Progenitor cell of endocrine pancreas (in vitro differentiated cells): ENCODE results near the gene CARHSP1. TPM values are rescaled to one million over a fixed set of nuclear protein-coding genes. Genes with fewer than 3 reads are reported as not detected.
"Not testable (repeated sequence)": the region's sequence is repeated elsewhere in the genome, so short reads cannot be mapped to it uniquely, and the experiment has no call there.

Experiments
- DNase-seq: peaks from one replicate; pipeline ENCODE4 v3.0.0; 2021; ENCODE audit warnings: low spot score; ENCODE audit not compliant: unreplicated experiment
- H3K27ac Mint-ChIP-seq: 2 replicates; pipeline ENCODE4 v1.8.0; 2021; ENCODE audit warnings: mild to moderate bottlenecking, moderate library complexity, mixed read lengths
- H3K27me3 Mint-ChIP-seq: 2 replicates; pipeline ENCODE4 v1.8.0; 2021; ENCODE audit warnings: mixed read lengths
- H3K36me3 Mint-ChIP-seq: 2 replicates; pipeline ENCODE4 v1.8.0; 2022; ENCODE audit warnings: mixed read lengths; ENCODE audit not compliant: insufficient read depth
- H3K4me1 Mint-ChIP-seq: 2 replicates; pipeline ENCODE4 v1.8.0; 2021; ENCODE audit warnings: low read depth, mixed read lengths
- H3K4me3 Mint-ChIP-seq: 2 replicates; pipeline ENCODE4 v1.8.0; 2021; ENCODE audit warnings: low read depth, mild to moderate bottlenecking, moderate library complexity, mixed read lengths
- H3K9me3 Mint-ChIP-seq: 2 replicates; pipeline ENCODE4 v1.8.0; 2021; ENCODE audit warnings: low read depth, mixed read lengths
- total RNA-seq: library from RNA; stranded (reverse); gene quantifications from 2 replicates; pipeline ENCODE4 v1.2.1, GENCODE V29; 2021
- TF ChIP-seq, protein P1 (sequence below): fragments of 200-600 bp; sonication (generic); IDR thresholded peaks from one replicate; pipeline ENCODE4 v1.5.0; 2021; ENCODE audit warnings: antibody characterized with exemption, mild to moderate bottlenecking; ENCODE audit not compliant: unreplicated experiment

CARHSP1 gene
- total RNA-seq, 1 donor from 2014 or later: 122 TPM

DNA sequence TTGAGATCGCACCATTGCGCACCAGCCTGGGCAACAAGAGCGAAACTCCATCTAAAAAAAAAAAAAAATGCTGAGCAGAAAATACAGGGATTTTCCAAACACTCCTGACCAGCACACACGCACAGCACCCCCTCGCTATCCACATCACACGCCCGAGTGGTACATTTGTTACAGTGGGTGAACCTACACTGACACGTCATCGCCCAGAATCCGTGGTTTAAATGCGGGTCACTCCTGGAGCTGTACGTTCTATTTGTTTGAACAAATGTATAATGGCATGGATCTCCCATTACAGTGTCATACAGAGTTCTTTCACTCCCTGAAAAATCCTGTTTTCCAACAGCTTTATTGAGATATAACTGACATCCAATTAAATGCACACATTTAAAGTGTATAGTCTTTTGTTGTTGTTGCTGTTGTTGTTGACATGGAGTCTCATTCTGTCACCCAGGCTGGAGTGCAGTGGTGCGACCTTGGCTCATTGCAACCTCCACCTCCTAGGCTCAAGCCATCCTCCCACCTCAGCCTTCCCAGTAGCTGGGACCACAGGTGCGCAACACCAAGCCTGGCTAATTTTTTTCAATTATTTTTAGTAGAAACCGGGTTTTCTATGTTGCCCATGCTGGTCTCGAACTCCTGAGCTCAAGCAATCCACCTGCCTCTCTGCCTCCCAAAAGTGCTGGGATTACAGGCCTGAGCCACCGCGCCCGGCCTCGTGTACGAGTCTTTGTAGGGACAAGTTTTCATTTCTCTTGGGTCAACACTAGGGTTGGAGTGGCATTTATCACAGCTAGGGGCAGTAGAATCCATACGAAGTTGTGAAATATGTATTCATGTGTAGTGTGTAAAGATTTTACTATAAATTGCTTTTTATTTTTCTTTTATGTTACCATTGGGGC lies 4.4 kb upstream of the CARHSP1 start:
- TF ChIP-seq, protein P1, sequence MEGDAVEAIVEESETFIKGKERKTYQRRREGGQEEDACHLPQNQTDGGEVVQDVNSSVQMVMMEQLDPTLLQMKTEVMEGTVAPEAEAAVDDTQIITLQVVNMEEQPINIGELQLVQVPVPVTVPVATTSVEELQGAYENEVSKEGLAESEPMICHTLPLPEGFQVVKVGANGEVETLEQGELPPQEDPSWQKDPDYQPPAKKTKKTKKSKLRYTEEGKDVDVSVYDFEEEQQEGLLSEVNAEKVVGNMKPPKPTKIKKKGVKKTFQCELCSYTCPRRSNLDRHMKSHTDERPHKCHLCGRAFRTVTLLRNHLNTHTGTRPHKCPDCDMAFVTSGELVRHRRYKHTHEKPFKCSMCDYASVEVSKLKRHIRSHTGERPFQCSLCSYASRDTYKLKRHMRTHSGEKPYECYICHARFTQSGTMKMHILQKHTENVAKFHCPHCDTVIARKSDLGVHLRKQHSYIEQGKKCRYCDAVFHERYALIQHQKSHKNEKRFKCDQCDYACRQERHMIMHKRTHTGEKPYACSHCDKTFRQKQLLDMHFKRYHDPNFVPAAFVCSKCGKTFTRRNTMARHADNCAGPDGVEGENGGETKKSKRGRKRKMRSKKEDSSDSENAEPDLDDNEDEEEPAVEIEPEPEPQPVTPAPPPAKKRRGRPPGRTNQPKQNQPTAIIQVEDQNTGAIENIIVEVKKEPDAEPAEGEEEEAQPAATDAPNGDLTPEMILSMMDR: peak; percentile 21
- Mint-ChIP-seq H3K9me3 (no peaks in the 10 kb centered on the region), H3K36me3 (no peaks in the 10 kb centered on the region), H3K4me3 (no peak overlapping the region), H3K4me1 (peaks cover 5% of the 10 kb centered on the region), H3K27ac (no peak overlapping the region), H3K27me3 (no peaks in the 10 kb centered on the region)
- no peak for DNase-seq

DNA sequence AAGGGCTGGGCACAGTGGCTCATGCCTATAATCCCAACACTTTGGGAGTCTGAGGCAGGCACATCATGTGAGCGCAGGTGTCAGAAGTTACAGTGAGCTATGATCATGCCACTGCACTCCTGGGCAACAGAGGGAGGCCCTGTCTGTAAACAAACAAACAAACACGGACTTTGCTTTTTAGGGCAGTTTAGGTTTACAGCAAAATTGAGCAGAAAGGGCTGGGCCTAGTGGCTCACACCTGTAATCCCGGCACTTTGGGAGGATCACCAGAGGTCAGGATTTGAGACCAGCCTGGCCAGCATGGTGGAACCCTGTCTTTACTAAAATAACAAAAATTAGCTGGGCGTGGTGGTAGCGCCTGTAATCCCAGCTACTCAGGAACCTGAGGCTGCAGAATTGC lies 3.3 kb upstream of the CARHSP1 start:
- Mint-ChIP-seq H3K36me3 (no peaks in the 10 kb centered on the region), H3K4me1 (peaks cover 16% of the 10 kb centered on the region), H3K27ac (no peak overlapping the region), H3K27me3 (no peaks in the 10 kb centered on the region), H3K9me3 (no peaks in the 10 kb centered on the region), H3K4me3 (no peak overlapping the region)
- TF ChIP-seq, protein P1: no peak
- no peak for DNase-seq

DNA sequence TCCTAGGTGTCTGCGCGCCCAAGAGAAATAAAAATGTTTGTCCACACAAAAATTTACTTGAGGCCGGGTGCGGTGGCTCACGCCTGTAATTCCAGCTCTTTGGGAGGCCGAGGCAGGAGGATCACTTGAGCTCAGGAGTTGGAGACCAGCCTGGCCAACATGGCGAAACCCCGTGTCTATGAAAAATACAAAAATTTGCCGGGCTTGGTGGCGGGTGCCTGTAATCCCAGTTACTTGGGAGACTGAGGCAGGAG lies 1.1 kb upstream of the CARHSP1 start:
- not testable (repeated sequence) for H3K27me3 Mint-ChIP-seq, H3K36me3 Mint-ChIP-seq, H3K4me3 Mint-ChIP-seq, H3K9me3 Mint-ChIP-seq, DNase-seq
- peak overlapping the region; percentile 87 for H3K27ac Mint-ChIP-seq
- peaks cover 31% of the 10 kb centered on the region for H3K4me1 Mint-ChIP-seq

DNA sequence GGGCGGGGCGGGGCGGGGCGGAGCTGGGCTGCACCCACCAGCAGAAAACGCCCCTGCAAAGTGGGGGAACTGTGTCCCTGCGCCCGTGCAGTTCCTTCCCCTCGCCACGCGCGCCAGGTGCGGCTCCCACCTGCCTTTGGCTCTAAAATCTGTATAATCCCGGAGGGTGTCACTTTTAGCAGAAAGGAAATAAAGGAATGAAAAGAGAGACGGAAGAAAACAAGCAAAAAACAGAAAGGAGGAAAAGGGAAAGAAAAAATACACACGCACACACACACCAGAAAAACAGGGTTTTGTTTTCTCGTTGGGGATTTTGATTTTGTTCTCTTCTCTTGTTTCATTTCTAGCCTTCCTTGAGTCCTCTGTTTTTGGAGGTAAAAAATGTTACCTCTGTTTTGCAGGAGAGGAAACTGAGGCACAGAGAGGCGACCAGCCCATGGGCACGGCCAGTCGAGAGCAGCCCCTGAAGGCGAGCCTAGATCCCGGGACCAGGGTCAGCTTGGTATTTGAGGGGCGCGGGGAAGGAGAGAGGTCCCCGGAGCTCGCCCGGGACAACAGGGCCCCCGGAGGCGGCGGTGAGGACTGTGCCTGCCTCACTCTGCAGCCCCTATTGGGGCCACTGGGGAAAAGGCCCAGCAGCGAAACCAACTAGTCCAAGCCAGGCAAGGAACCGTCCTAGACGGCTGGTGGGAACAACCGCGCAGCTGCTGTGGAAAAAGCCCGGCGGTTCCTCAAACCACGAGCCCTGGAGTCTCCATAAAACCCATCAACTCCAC lies 594 bp upstream of the CARHSP1 start:
- TF ChIP-seq, protein P1: peak; percentile 31
- H3K36me3 Mint-ChIP-seq: no peaks in the 10 kb centered on the region
- H3K4me1 Mint-ChIP-seq: peaks cover 33% of the 10 kb centered on the region
- DNase-seq: no peak
- no peaks in the 10 kb centered on the region for H3K27me3 Mint-ChIP-seq
- H3K4me3 Mint-ChIP-seq: peak overlapping the region; percentile 81
- H3K27ac Mint-ChIP-seq: peak overlapping the region; percentile 87
- no peaks in the 10 kb centered on the region for H3K9me3 Mint-ChIP-seq

DNA sequence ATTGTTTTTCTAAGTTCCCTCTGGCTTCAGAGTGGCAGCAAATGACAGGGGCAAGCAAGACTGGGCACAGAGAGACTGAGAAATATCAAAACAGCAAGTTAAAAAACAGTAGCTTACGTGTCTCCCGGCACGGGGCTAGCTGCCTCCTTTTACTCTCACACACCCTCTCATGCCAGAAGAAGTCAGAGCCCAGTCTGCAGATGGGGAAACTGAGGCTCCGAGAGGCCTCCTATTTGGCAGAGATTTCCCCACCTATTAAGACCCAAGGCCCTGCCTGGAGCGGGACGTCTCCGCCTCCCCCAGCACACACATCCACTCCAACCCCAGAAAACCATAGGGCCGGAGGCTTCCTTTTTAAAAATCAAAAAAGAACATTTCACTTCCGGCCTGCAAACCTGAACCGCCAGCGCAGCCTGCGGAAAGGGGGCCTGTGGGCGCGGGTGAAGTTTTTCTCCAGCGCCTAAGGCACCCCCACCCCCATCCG lies 832 bp downstream of the CARHSP1 start:
- peaks cover 46% of the 10 kb centered on the region for H3K4me1 Mint-ChIP-seq
- TF ChIP-seq, protein P1: no peak
- DNase-seq: no peak
- H3K27me3 Mint-ChIP-seq: no peaks in the 10 kb centered on the region
- peak overlapping the region; percentile 93 for H3K27ac Mint-ChIP-seq
- peak overlapping the region; percentile 94 for H3K4me3 Mint-ChIP-seq
- H3K36me3 Mint-ChIP-seq: no peaks in the 10 kb centered on the region
- no peaks in the 10 kb centered on the region for H3K9me3 Mint-ChIP-seq
